KMS-11 (cell line): ENCODE data around the gene RBMX2.

ENCODE experiments used
- H2AFZ ChIP-seq: fragments of 200-600 bp; sonication (generic); 2 replicates; pipeline ENCODE4 v1.6.1; 2016; ENCODE audit warnings: antibody characterized with exemption, mixed run types, low read depth
- H3K27ac ChIP-seq: fragments of 200-600 bp; sonication (generic); 2 replicates; pipeline ENCODE4 v1.6.1; 2016; ENCODE audit warnings: mild to moderate bottlenecking, mixed run types
- H3K27me3 ChIP-seq: fragments of 200-600 bp; sonication (generic); 2 replicates; pipeline ENCODE4 v1.6.1; 2017; ENCODE audit warnings: mild to moderate bottlenecking, low read depth, mixed run types, moderate library complexity; ENCODE audit not compliant: insufficient read depth
- H3K36me3 ChIP-seq: fragments of 200-600 bp; sonication (generic); 2 replicates; pipeline ENCODE4 v1.6.1; 2017; ENCODE audit warnings: mild to moderate bottlenecking, mixed run types; ENCODE audit not compliant: insufficient read depth
- H3K4me1 ChIP-seq: fragments of 200-600 bp; sonication (generic); 2 replicates; pipeline ENCODE4 v1.6.1; 2016; ENCODE audit warnings: mild to moderate bottlenecking, low read depth, mixed run types; ENCODE audit not compliant: poor library complexity, severe bottlenecking
- H3K4me2 ChIP-seq: fragments of 200-600 bp; sonication (generic); 2 replicates; pipeline ENCODE4 v1.7.0; 2016; ENCODE audit warnings: mild to moderate bottlenecking, mixed run types
- H3K4me3 ChIP-seq: fragments of 200-600 bp; sonication (generic); IDR thresholded peaks from 2 replicates; pipeline ENCODE4 v1.6.1; 2017; ENCODE audit warnings: low read depth, low read length, mixed read lengths; ENCODE audit not compliant: insufficient read depth
- H3K79me2 ChIP-seq: fragments of 200-600 bp; sonication (generic); 2 replicates; pipeline ENCODE4 v1.6.1; 2016; ENCODE audit warnings: low read depth, mixed run types; ENCODE audit not compliant: insufficient read depth
- H3K9ac ChIP-seq: fragments of 200-600 bp; sonication (generic); 2 replicates; pipeline ENCODE4 v1.6.1; 2016; ENCODE audit warnings: mild to moderate bottlenecking, mixed run types
- H4K20me1 ChIP-seq: fragments of 200-600 bp; sonication (generic); 2 replicates; pipeline ENCODE4 v1.6.1; 2016; ENCODE audit warnings: mild to moderate bottlenecking, mixed run types; ENCODE audit not compliant: insufficient read depth
- TF ChIP-seq, protein P1 (sequence below): fragments of 200-600 bp; sonication (generic); conservative IDR thresholded peaks from 2 replicates; pipeline ENCODE4 v1.6.1; 2017; ENCODE audit warnings: low read depth, mild to moderate bottlenecking, antibody characterized with exemption, low read length, moderate library complexity, mixed read lengths

The RBMX2 gene

GRCh38 chrX:130413415-130413814, 11.6 kb downstream of the RBMX2 start:
- H2AFZ ChIP-seq = no peak overlapping the region
- no peak overlapping the region for H3K4me2 ChIP-seq
- no peaks in the 10 kb centered on the region for H3K4me1 ChIP-seq
- TF ChIP-seq, protein P1, sequence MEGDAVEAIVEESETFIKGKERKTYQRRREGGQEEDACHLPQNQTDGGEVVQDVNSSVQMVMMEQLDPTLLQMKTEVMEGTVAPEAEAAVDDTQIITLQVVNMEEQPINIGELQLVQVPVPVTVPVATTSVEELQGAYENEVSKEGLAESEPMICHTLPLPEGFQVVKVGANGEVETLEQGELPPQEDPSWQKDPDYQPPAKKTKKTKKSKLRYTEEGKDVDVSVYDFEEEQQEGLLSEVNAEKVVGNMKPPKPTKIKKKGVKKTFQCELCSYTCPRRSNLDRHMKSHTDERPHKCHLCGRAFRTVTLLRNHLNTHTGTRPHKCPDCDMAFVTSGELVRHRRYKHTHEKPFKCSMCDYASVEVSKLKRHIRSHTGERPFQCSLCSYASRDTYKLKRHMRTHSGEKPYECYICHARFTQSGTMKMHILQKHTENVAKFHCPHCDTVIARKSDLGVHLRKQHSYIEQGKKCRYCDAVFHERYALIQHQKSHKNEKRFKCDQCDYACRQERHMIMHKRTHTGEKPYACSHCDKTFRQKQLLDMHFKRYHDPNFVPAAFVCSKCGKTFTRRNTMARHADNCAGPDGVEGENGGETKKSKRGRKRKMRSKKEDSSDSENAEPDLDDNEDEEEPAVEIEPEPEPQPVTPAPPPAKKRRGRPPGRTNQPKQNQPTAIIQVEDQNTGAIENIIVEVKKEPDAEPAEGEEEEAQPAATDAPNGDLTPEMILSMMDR = no peak
- no peaks in the 10 kb centered on the region for H4K20me1 ChIP-seq
- H3K27me3 ChIP-seq = no peaks in the 10 kb centered on the region
- no peak overlapping the region for H3K9ac ChIP-seq
- H3K36me3 ChIP-seq = peaks cover 3% of the 10 kb centered on the region; the same call in 1 of the 2 replicates
- no peaks in the 10 kb centered on the region for H3K79me2 ChIP-seq
- no peak overlapping the region for H3K27ac ChIP-seq
- no peak overlapping the region for H3K4me3 ChIP-seq

DNA sequence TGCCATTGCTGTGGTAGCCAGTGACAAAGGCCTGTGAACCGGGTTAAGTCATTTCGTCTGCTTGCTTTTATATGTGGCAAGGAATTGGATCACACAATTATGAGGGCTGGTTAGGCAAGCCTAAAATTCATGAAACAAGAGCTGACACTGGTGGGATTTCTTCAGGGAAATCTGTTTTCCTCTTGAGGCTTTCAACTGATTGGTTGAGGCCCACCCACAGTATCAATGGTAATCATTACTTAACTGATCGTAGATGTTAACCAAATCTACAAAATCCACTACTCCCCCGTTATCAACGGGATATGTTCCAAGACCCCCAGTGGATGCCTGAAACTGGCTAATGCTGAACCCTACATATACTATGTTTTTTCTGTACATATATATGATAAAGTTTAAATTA, 13.0 kb downstream of the RBMX2 start:
- Histone ChIP-seq H3K27me3 (no peaks in the 10 kb centered on the region), H3K4me1 (no peaks in the 10 kb centered on the region), H2AFZ (no peak overlapping the region), H4K20me1 (no peaks in the 10 kb centered on the region), H3K27ac (no peak overlapping the region), H3K36me3 (peaks cover 3% of the 10 kb centered on the region; the same call in 1 of the 2 replicates), H3K4me3 (no peak overlapping the region), H3K79me2 (no peaks in the 10 kb centered on the region), H3K9ac (no peak overlapping the region), H3K4me2 (no peak overlapping the region)
- TF ChIP-seq, protein P1 = no peak

GRCh38 chrX:130415201-130415600, 13.4 kb downstream of the RBMX2 start:
- Histone ChIP-seq H3K27ac (no peak overlapping the region), H3K36me3 (peaks cover 3% of the 10 kb centered on the region; the same call in 1 of the 2 replicates), H3K9ac (no peak overlapping the region), H2AFZ (no peak overlapping the region), H3K4me3 (no peak overlapping the region), H3K27me3 (no peaks in the 10 kb centered on the region), H4K20me1 (no peaks in the 10 kb centered on the region), H3K4me2 (no peak overlapping the region), H3K4me1 (no peaks in the 10 kb centered on the region), H3K79me2 (no peaks in the 10 kb centered on the region)
- TF ChIP-seq, protein P1 = no peak

GRCh38 chrX:130416785-130417184, 15.0 kb downstream of the RBMX2 start:
- TF ChIP-seq, protein P1 = no peak

More at GRCh38 chrX:130416785-130417184, 15.0 kb downstream of the RBMX2 start:
- H4K20me1 ChIP-seq = no peaks in the 10 kb centered on the region
- H3K4me3 ChIP-seq = no peak overlapping the region
- H3K27ac ChIP-seq = no peak overlapping the region
- no peak overlapping the region for H3K4me2 ChIP-seq
- H3K9ac ChIP-seq = no peak overlapping the region
- no peak overlapping the region for H2AFZ ChIP-seq
- H3K4me1 ChIP-seq = no peaks in the 10 kb centered on the region
- H3K36me3 ChIP-seq = peaks cover 3% of the 10 kb centered on the region; the same call in 1 of the 2 replicates
- no peaks in the 10 kb centered on the region for H3K79me2 ChIP-seq
- no peaks in the 10 kb centered on the region for H3K27me3 ChIP-seq
